IPS-20b (cell line): ENCODE data around the gene ZNF554.

Experiments used
- H3K27ac ChIP-seq: one replicate; pipeline ENCODE4 v1.5.1; 2013; ENCODE audit warnings: low read length
- H3K27me3 ChIP-seq: 2 replicates; pipeline ENCODE4 v1.6.1; 2013; ENCODE audit warnings: mild to moderate bottlenecking, low read length, inconsistent platforms; ENCODE audit not compliant: insufficient read depth
- H3K36me3 ChIP-seq: 2 replicates; pipeline ENCODE4 v1.6.1; 2013; ENCODE audit warnings: low read depth, mild to moderate bottlenecking, inconsistent platforms, low read length, moderate library complexity; ENCODE audit not compliant: insufficient read depth
- H3K4me1 ChIP-seq: 2 replicates; pipeline ENCODE4 v1.6.1; 2013; ENCODE audit warnings: mild to moderate bottlenecking, control low read depth, inconsistent platforms, low read length, moderate library complexity; ENCODE audit not compliant: insufficient read depth
- H3K4me3 ChIP-seq: 2 replicates; pipeline ENCODE4 v1.5.1; 2013; ENCODE audit warnings: mild to moderate bottlenecking, low read length, inconsistent platforms
- H3K9ac ChIP-seq: 2 replicates; pipeline ENCODE4 v1.6.1; 2013; ENCODE audit warnings: low read depth, mild to moderate bottlenecking, inconsistent platforms, low read length, moderate library complexity
- H3K9me3 ChIP-seq: 2 replicates; pipeline ENCODE4 v1.6.1; 2013; ENCODE audit warnings: mild to moderate bottlenecking, low read depth, low read length, inconsistent platforms; ENCODE audit not compliant: insufficient read depth

ZNF554 gene

DNA sequence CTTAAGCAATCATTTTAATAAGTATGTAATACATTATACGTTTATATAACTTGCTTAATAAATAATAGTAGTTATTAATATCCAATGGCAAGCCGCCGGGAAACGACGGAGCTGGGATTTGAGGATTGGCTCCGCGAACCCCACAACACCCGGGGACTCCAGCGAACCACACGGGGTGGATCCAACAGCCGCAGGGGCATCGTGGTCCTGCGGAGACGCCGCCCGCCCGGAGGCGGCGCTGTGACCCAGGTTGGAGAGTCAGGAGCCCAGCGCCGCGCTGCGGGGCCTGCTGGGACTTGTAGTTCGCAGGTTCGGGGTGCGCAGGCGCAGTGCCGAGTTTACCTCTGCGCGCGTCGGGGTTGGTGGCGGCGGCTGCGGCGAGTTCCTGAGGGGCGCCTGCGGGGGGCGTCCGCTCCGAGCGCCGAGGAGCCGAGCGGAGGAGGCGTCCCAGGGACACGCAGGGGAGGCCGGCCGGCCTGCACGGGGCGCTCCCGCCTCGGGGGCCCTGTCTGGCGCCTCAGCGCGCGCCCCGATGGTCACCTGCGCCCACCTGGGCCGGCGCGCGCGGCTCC, at the start of gene ZNF554:
TSS of gene ZNF554 (plus strand) at position 329 of the 572 bp plus-strand sequence. CDS start at position 533, 204 bp downstream.
- Histone ChIP-seq H3K4me3 (peak within 1 kb of the TSS; percentile 88), H3K4me1 (no peaks in the 10 kb centered on the region), H3K27ac (no peak within 1 kb of the TSS), H3K27me3 (no peaks in the 10 kb centered on the region), H3K9me3 (no peaks in the 10 kb centered on the region), H3K9ac (peak within 1 kb of the TSS; percentile 59; the same call in 1 of the 2 replicates), H3K36me3 (peaks cover 2% of the 10 kb centered on the region)

DNA sequence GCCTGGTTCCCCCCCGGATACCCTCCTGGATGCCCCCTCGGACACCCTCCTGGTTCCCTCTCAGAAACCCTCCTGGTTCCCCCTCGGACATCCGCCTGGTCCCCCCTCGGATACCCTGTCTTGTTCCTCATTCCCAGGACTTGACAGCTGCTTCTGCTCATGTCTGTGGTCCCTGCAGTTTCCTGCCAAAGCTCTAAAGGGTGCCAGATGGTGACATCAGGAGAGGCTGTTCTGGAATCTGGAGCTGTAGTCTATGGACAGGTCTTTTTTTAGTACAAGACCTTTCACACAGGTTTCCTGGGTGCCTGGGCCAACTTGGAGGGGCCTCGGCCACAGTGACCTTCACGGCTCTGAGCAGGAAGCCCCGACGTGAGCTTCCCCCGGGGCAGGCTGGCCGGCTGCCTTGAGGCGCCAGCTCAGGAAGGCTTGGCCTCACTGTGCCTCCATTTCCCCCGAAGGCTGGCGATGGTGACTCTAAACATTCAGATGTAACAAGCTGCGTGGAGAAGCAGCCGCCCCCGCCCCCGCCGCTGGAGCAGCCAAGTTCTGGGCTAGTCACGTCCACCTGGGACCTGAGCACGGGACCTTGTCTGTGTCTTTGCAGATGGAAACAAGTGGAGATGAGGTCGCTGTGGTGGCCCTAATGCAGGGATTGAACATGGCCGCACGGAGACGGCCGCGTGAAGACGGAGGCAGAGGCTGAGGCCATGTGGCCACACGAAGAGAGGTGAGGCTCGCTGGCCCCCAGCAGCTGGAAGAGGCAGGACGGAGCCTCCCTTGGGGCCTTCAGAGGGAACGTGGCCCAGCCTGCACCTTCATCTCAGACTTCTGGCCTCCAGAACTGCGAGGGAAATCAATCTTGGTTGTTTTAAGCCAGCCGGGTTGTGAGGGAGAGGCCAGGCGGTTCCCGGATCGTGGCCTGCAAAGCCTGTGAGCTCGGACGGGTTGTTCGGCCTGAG, 49.3 kb upstream of the ZNF554 start:
- Histone ChIP-seq H3K27ac (no peak overlapping the region), H3K4me3 (no peak overlapping the region), H3K9me3 (no peaks in the 10 kb centered on the region), H3K36me3 (peaks cover 43% of the 10 kb centered on the region), H3K27me3 (no peaks in the 10 kb centered on the region), H3K4me1 (no peaks in the 10 kb centered on the region), H3K9ac (no peak overlapping the region)

- Histone ChIP-seq H3K9ac (no peak overlapping the region), H3K36me3 (peaks cover 27% of the 10 kb centered on the region), H3K4me3 (no peak overlapping the region), H3K27me3 (no peaks in the 10 kb centered on the region), H3K9me3 (no peaks in the 10 kb centered on the region), H3K4me1 (no peaks in the 10 kb centered on the region), H3K27ac (no peak overlapping the region)
Measured at GRCh38 chr19:2771786-2772674, 47.6 kb upstream of the ZNF554 start.

- Histone ChIP-seq H3K9me3 (no peaks in the 10 kb centered on the region), H3K36me3 (peaks cover 18% of the 10 kb centered on the region; the same call in 1 of the 2 replicates), H3K4me1 (no peaks in the 10 kb centered on the region)
Measured at GRCh38 chr19:2774083-2774679, 45.5 kb upstream of the ZNF554 start.

DNA sequence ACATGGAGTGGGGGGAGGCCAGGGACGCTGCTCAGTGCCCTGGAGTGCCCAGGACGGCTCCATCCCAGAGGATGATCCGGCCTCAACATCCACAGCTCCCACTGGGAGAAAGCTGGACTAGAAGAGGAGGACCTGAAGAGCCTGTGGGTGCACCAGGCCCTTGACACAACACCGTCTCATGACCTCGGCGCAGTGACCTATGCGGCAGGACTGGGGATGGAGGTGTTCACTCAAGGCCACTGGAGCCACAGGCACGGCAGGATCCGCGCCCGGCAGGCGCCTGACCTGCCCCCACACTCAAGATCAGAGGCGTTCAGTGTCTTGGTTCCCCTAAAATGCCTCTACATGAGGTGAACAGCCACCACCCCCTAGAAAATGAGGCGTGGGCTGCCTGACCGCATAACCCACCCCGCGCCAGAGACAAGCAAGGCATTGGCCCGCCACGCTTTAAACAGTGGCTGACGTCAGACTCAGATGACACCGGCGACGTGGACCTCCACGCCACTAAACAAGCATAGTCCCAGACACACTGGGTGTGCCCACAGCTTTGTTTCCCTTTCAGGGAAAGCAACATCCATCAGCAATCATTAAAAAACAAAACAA, 44.6 kb upstream of the ZNF554 start:
- Histone ChIP-seq H3K9ac (no peak overlapping the region), H3K27ac (no peak overlapping the region), H3K4me3 (no peak overlapping the region), H3K4me1 (no peaks in the 10 kb centered on the region), H3K36me3 (peaks cover 20% of the 10 kb centered on the region; the same call in 1 of the 2 replicates), H3K27me3 (no peaks in the 10 kb centered on the region), H3K9me3 (no peaks in the 10 kb centered on the region)

More at GRCh38 chr19:2774083-2774679, 45.5 kb upstream of the ZNF554 start:
- no peak overlapping the region for H3K4me3 ChIP-seq
- no peak overlapping the region for H3K27ac ChIP-seq
- H3K9ac ChIP-seq, result no peak overlapping the region
- H3K27me3 ChIP-seq, result no peaks in the 10 kb centered on the region

GRCh38 chr19:2775556-2776430, 43.9 kb upstream of the ZNF554 start:
- H3K9me3 ChIP-seq, result no peaks in the 10 kb centered on the region
- H3K9ac ChIP-seq, result no peak overlapping the region
- no peak overlapping the region for H3K27ac ChIP-seq
- H3K36me3 ChIP-seq, result peaks cover 13% of the 10 kb centered on the region; the same call in 1 of the 2 replicates
- no peaks in the 10 kb centered on the region for H3K4me1 ChIP-seq
- no peaks in the 10 kb centered on the region for H3K27me3 ChIP-seq
- no peak overlapping the region for H3K4me3 ChIP-seq

- H3K27ac ChIP-seq, result no peak overlapping the region
- peaks cover 6% of the 10 kb centered on the region; the same call in 1 of the 2 replicates for H3K4me1 ChIP-seq
Measured at GRCh38 chr19:2777952-2778683, 41.5 kb upstream of the ZNF554 start.

DNA sequence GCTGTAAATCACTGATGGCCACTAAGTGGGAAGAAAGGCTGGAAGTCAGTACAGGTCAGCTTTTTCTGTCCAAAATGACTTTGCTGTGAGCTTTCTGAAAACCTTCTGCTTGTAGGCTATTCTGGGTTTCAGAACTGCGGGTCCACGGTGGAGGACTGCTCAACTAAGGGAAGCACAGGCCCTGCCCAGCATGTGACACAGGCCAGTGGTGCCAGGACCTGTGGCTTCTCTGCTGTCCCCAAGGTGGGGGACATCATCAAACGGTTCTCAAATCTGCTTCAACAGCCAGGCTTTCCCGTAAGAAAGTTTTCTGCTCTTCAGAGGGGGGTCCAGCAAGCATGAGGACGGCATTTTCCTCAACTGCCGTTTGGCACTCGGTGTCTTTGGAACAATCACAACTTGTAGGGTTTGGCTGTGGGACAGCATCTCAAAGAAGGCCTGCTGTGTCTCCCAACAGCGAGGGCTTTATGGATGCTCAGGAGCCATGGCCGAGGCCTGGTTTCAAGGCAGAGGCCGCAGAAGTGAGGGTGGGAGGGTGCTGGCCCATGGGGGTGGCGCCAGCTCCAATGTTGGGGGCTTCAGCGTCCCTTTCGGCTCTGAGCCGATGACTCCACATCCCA, 40.4 kb upstream of the ZNF554 start:
- no peak overlapping the region for H3K9ac ChIP-seq
- H3K4me1 ChIP-seq, result peaks cover 6% of the 10 kb centered on the region; the same call in 1 of the 2 replicates
- H3K9me3 ChIP-seq, result no peaks in the 10 kb centered on the region
- peaks cover 19% of the 10 kb centered on the region for H3K36me3 ChIP-seq
- H3K27ac ChIP-seq, result no peak overlapping the region
- no peak overlapping the region for H3K4me3 ChIP-seq
- H3K27me3 ChIP-seq, result no peaks in the 10 kb centered on the region

More at GRCh38 chr19:2777952-2778683, 41.5 kb upstream of the ZNF554 start:
- Histone ChIP-seq H3K9ac (no peak overlapping the region), H3K9me3 (no peaks in the 10 kb centered on the region), H3K27me3 (no peaks in the 10 kb centered on the region), H3K4me3 (no peak overlapping the region), H3K36me3 (peaks cover 19% of the 10 kb centered on the region)

GRCh38 chr19:2780284-2780683, 39.4 kb upstream of the ZNF554 start:
- Histone ChIP-seq H3K36me3 (peaks cover 13% of the 10 kb centered on the region), H3K4me1 (peaks cover 6% of the 10 kb centered on the region; the same call in 1 of the 2 replicates), H3K27me3 (no peaks in the 10 kb centered on the region), H3K9ac (no peak overlapping the region), H3K9me3 (no peaks in the 10 kb centered on the region), H3K4me3 (no peak overlapping the region), H3K27ac (no peak overlapping the region)
